ENCODE measurements around the gene ZFAND3. TPM values are rescaled to one million over a fixed set of nuclear protein-coding genes. Genes with fewer than 3 reads are reported as not detected.

The ZFAND3 gene
- total RNA-seq, 1 experiment from 2014 or later: 64.0 TPM

- Histone ChIP-seq H3K9me3 (ENCODE audit: low read depth, low read length, poor library complexity, severe bottlenecking) (no peaks in the 10 kb centered on the region), H3K36me3 (ENCODE audit: insufficient read depth, low read length, poor library complexity, severe bottlenecking) (no peaks in the 10 kb centered on the region), H3K27me3 (replicated peaks; ENCODE audit: insufficient read depth, low read depth, low read length, poor library complexity) (no peaks in the 10 kb centered on the region), H3K4me3 (ENCODE audit: low read depth, low read length, poor library complexity, severe bottlenecking) (no peak overlapping the region), H3K4me1 (ENCODE audit: insufficient read depth, low read length, poor library complexity, severe bottlenecking) (peaks cover 80% of the 10 kb centered on the region), H3K27ac (ENCODE audit: low read depth, low read length, poor library complexity, severe bottlenecking) (peak overlapping the region; percentile 69)
- BruUV-seq (replicated peaks): no TSS peak
- intact Hi-C loops (cut with micrococcal nuclease; ENCODE audit: unreplicated experiment): no loop called here
- ChIA-PET POLR2A (ENCODE audit: low non-redundant PET) (no interaction called here), CTCF (no interaction called here)
- DNase-seq (ENCODE audit: low spot score): peak; percentile 38
- TF ChIP-seq CTCF (conservative IDR thresholded peaks at IDR 0.05; ENCODE audit: low read depth, low read length) (no peak), EZH2 (IDR thresholded peaks at IDR 0.05; ENCODE audit: borderline replicate concordance, low read depth, low read length, poor library complexity, severe bottlenecking) (no peak)
These were observed 6.7 kb downstream of the ZFAND3 start for GRCh38 chr6:37826188-37826587.

GRCh38 chr6:37826993-37827392, 7.5 kb downstream of the ZFAND3 start:
- ChIA-PET CTCF (no interaction called here), POLR2A (ENCODE audit: low non-redundant PET) (no interaction called here)
- Histone ChIP-seq H3K4me1 (ENCODE audit: insufficient read depth, low read length, poor library complexity, severe bottlenecking) (peaks cover 82% of the 10 kb centered on the region), H3K27ac (ENCODE audit: low read depth, low read length, poor library complexity, severe bottlenecking) (peak overlapping the region; percentile 69), H3K36me3 (ENCODE audit: insufficient read depth, low read length, poor library complexity, severe bottlenecking) (no peaks in the 10 kb centered on the region), H3K9me3 (ENCODE audit: low read depth, low read length, poor library complexity, severe bottlenecking) (no peaks in the 10 kb centered on the region), H3K4me3 (ENCODE audit: low read depth, low read length, poor library complexity, severe bottlenecking) (no peak overlapping the region), H3K27me3 (replicated peaks; ENCODE audit: insufficient read depth, low read depth, low read length, poor library complexity) (no peaks in the 10 kb centered on the region)
- BruUV-seq (replicated peaks): no TSS peak
- TF ChIP-seq EZH2 (IDR thresholded peaks at IDR 0.05; ENCODE audit: borderline replicate concordance, low read depth, low read length, poor library complexity, severe bottlenecking): no peak
- no peak for TF ChIP-seq CTCF (conservative IDR thresholded peaks at IDR 0.05; ENCODE audit: low read depth, low read length)
- no peak for DNase-seq (ENCODE audit: low spot score)
- intact Hi-C loops (cut with micrococcal nuclease; ENCODE audit: unreplicated experiment): no loop called here

- H3K36me3 ChIP-seq (ENCODE audit: insufficient read depth, low read length, poor library complexity, severe bottlenecking): peaks cover 3% of the 10 kb centered on the region
- no TSS peak for BruUV-seq (replicated peaks)
- no peaks in the 10 kb centered on the region for H3K9me3 ChIP-seq (ENCODE audit: low read depth, low read length, poor library complexity, severe bottlenecking)
- no peaks in the 10 kb centered on the region for H3K27me3 ChIP-seq (replicated peaks; ENCODE audit: insufficient read depth, low read depth, low read length, poor library complexity)
- ChIA-PET CTCF (no interaction called here), POLR2A (ENCODE audit: low non-redundant PET) (interaction anchor here (0.6 kb wide), 1 partner anchor 9 kb away, joined by 4 read pairs; no protein-coding TSS in a partner anchor)
- no peak overlapping the region for H3K4me3 ChIP-seq (ENCODE audit: low read depth, low read length, poor library complexity, severe bottlenecking)
- no peak for DNase-seq (ENCODE audit: low spot score)
- intact Hi-C loops (cut with micrococcal nuclease; ENCODE audit: unreplicated experiment): no loop called here
- H3K27ac ChIP-seq (ENCODE audit: low read depth, low read length, poor library complexity, severe bottlenecking): no peak overlapping the region
- TF ChIP-seq EZH2 (IDR thresholded peaks at IDR 0.05; ENCODE audit: borderline replicate concordance, low read depth, low read length, poor library complexity, severe bottlenecking) (no peak), CTCF (conservative IDR thresholded peaks at IDR 0.05; ENCODE audit: low read depth, low read length) (no peak)
- peaks cover 76% of the 10 kb centered on the region for H3K4me1 ChIP-seq (ENCODE audit: insufficient read depth, low read length, poor library complexity, severe bottlenecking)
These were observed 8.2 kb downstream of the ZFAND3 start for GRCh38 chr6:37827603-37828265.
